Head of caudate nucleus (tissue), 42 donors: Measurements from ENCODE around the gene SPEN.

ENCODE experiments used
- DNase-seq, 42 donors: peaks; one replicate each; pipeline versions ENCODE4 v3.0.0 to v3.0.0-alpha.2; 2020 to 2021; ENCODE audit warnings: mixed read lengths in 7 of 42
- intact Hi-C: fragments of 100-400 bp; cut with DNase I; formaldehyde crosslinking; loops from one replicate; pipeline ENCODE4 v1.15.0; 2022

Gene SPEN

GRCh38 chr1:15850471-15851001, 3.0 kb downstream of the SPEN start:
- DNase-seq = peak in 1 of 42 donors; percentile 30
- intact Hi-C loops = no loop called here

GRCh38 chr1:15851210-15852035, 3.9 kb downstream of the SPEN start:
- intact Hi-C loops = no loop called here
- peak in 2 of 42 donors; percentile 31 to 42 for DNase-seq

GRCh38 chr1:15852036-15852827, 4.7 kb downstream of the SPEN start:
- intact Hi-C loops = no loop called here
- DNase-seq = no peak

GRCh38 chr1:15852828-15853302, 5.4 kb downstream of the SPEN start:
- intact Hi-C loops = no loop called here
- no peak for DNase-seq

- intact Hi-C loops = no loop called here
- no peak for DNase-seq
These were observed 9.4 kb downstream of the SPEN start for GRCh38 chr1:15856888-15857287.

- intact Hi-C loops = no loop called here
- DNase-seq = no peak
These were observed 10.7 kb downstream of the SPEN start for GRCh38 chr1:15858069-15858670.

GRCh38 chr1:15858672-15859372, 11.3 kb downstream of the SPEN start:
- no peak for DNase-seq
- intact Hi-C loops = no loop called here

GRCh38 chr1:15863156-15863901, 15.8 kb downstream of the SPEN start:
- intact Hi-C loops = no loop called here
- DNase-seq = no peak

- intact Hi-C loops = no loop called here
- DNase-seq = no peak
These were observed 19.3 kb downstream of the SPEN start for GRCh38 chr1:15866721-15867201.

- no peak for DNase-seq
- intact Hi-C loops = no loop called here
These were observed 19.8 kb downstream of the SPEN start for GRCh38 chr1:15867288-15867687.

GRCh38 chr1:15869413-15869812, 21.9 kb downstream of the SPEN start:
- intact Hi-C loops = no loop called here

GRCh38 chr1:15870421-15870820, 22.9 kb downstream of the SPEN start:
- intact Hi-C loops = no loop called here

More at GRCh38 chr1:15869413-15869812, 21.9 kb downstream of the SPEN start:
- no peak for DNase-seq

GRCh38 chr1:15874471-15874870, 27.0 kb downstream of the SPEN start:
- no peak for DNase-seq
- intact Hi-C loops = no loop called here

More at GRCh38 chr1:15870421-15870820, 22.9 kb downstream of the SPEN start:
- DNase-seq = no peak

- peak in 1 of 42 donors; percentile 14 for DNase-seq
- intact Hi-C loops = no loop called here
These were observed 29.0 kb downstream of the SPEN start for GRCh38 chr1:15876357-15877055.

- intact Hi-C loops = loop anchor here (10.0 kb wide), 1 partner anchor 113 kb away; no protein-coding TSS in a partner anchor
- no peak for DNase-seq
These were observed 34.5 kb downstream of the SPEN start for GRCh38 chr1:15881961-15882360.

GRCh38 chr1:15882665-15883064, 35.2 kb downstream of the SPEN start:
- intact Hi-C loops = loop anchor here (10.0 kb wide), 1 partner anchor 112 kb away; no protein-coding TSS in a partner anchor
- DNase-seq = no peak

- no peak for DNase-seq
- intact Hi-C loops = loop anchor here (10.0 kb wide), 1 partner anchor 111 kb away; no protein-coding TSS in a partner anchor
These were observed 35.8 kb downstream of the SPEN start for GRCh38 chr1:15883326-15883725.
